ENCODE measurements around the gene AXIN1.
"Not testable (repeated sequence)": the region's sequence is repeated elsewhere in the genome, so short reads cannot be mapped to it uniquely, and the experiment has no call there.

AXIN1 gene

DNA sequence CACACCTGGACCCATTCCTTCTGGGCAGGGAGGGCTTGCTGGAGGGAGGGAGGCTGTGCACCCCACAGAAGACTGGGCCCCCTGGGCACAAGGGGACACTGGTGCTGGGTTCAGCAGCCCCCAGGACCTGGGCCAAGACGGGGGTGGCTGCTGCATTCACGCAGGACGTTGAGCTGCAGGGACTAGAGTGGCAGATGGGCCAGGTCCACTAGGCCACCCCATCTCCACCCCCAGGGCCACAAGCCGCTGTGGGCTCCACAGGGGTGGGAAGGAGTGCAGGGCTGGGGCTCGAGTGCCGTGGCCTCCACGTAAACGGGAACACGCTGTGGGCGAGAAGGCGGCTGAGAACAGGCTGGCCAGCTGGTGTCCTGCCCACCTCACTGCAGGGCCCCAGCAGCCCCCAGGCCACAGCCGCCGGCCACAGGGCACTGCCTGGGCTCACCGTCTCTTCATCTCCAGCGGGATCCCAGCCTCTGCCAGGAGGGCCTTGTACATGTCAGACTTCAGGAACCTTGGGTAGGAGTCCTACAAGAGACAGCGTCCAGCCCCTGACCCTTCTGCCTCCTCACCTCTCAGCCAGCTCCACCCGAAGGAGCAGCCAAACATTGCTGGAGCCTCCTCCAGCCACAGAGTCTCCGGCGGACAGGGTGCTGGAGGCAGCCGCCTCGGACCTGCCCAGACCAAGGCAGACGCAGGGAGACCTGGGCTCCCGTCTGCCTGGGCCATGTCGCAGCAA is 83.3 kb downstream of the AXIN1 start:
- Histone ChIP-seq H3K4me2 (ENCODE audit: low read length) (no peak overlapping the region), H3K4me1 (no peaks in the 10 kb centered on the region), H3K9ac (no peak overlapping the region), H3K4me3 (ENCODE audit: low read depth, low read length) (no peak overlapping the region), H3K27me3 (ENCODE audit: control insufficient read depth, insufficient read depth, low read length) (no peaks in the 10 kb centered on the region), H3K36me3 (ENCODE audit: control insufficient read depth, insufficient read depth, low read length) (no peaks in the 10 kb centered on the region), H3K79me2 (no peaks in the 10 kb centered on the region), H3K27ac (no peak overlapping the region), H2AFZ (no peak overlapping the region), H3K9me3 (ENCODE audit: control insufficient read depth, low read length) (no peaks in the 10 kb centered on the region)
- TF ChIP-seq, protein P1, sequence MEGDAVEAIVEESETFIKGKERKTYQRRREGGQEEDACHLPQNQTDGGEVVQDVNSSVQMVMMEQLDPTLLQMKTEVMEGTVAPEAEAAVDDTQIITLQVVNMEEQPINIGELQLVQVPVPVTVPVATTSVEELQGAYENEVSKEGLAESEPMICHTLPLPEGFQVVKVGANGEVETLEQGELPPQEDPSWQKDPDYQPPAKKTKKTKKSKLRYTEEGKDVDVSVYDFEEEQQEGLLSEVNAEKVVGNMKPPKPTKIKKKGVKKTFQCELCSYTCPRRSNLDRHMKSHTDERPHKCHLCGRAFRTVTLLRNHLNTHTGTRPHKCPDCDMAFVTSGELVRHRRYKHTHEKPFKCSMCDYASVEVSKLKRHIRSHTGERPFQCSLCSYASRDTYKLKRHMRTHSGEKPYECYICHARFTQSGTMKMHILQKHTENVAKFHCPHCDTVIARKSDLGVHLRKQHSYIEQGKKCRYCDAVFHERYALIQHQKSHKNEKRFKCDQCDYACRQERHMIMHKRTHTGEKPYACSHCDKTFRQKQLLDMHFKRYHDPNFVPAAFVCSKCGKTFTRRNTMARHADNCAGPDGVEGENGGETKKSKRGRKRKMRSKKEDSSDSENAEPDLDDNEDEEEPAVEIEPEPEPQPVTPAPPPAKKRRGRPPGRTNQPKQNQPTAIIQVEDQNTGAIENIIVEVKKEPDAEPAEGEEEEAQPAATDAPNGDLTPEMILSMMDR (IDR thresholded peaks at IDR 0.05), result no peak

DNA sequence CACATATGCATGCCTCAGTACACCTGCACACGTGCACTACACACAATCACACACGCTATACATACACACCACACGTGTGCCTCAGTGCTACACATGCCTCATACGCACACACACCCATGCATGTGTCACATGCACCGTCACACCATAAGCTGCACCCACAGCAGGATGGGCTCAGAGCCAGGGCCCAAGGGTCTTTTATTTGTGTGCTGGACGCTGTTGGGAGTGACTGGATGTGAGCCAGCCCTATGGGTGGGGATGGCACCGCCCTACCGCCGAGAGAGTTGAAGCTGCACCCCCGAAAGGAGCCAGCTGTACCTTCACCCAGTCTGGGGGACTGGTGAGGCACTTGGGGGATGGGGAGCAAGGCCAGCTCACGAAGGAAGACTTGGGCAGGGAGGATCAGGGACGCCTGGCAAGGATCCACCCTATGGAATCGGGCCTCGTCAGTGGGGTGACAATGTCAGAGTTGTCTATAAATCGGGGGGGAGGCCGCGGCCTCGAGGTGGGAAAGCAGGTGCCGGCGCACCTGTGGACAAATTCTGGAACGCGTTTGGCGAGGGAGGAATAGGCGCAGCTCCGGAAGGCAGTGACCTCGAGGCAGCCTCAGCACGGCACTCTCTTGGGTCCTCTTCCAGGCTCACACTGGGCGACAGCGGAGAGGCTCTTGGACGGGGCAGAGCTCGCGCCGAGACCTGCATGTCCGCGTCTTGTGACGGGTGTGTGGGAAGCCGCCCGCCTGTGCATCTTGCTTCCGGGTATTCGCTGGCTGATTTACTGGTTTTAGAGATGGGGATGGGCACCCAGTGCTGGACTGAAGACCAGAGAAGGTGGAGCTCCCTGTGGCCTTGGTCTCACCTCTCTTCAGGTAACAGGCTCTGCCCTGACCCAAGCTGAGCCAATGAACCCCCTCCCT is 84.1 kb downstream of the AXIN1 start:
- no peak overlapping the region for H3K27ac ChIP-seq
- no peak overlapping the region for H3K9ac ChIP-seq

DNA sequence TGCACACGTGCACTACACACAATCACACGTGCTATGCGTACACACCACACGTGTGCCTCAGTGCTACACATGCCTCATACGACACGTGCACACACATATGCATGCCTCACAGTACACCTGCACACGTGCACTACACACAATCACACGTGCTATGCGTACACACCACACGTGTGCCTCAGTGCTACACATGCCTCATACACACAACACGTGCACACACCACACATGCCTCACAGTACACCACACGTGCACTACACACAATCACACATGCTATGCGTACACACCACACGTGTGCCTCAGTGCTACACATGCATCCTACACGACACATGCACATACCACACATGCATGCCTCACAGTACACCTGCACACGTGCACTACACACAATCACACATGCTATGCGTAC is 85.0 kb downstream of the AXIN1 start:
- H3K79me2 ChIP-seq; H2AFZ ChIP-seq; H3K36me3 ChIP-seq (ENCODE audit: control insufficient read depth, insufficient read depth, low read length); H3K4me1 ChIP-seq; H3K4me3 ChIP-seq (ENCODE audit: low read depth, low read length); H3K27ac ChIP-seq; H3K9ac ChIP-seq; H3K4me2 ChIP-seq (ENCODE audit: low read length); H3K9me3 ChIP-seq (ENCODE audit: control insufficient read depth, low read length); H3K27me3 ChIP-seq (ENCODE audit: control insufficient read depth, insufficient read depth, low read length): not testable (repeated sequence)

More for the DNA sequence above, 84.1 kb downstream of the AXIN1 start:
- H3K4me2 ChIP-seq (ENCODE audit: low read length), result no peak overlapping the region
- no peak overlapping the region for H2AFZ ChIP-seq
- H3K79me2 ChIP-seq, result no peaks in the 10 kb centered on the region
- TF ChIP-seq, protein P1 (IDR thresholded peaks at IDR 0.05), result no peak
- H3K4me1 ChIP-seq, result no peaks in the 10 kb centered on the region
- no peaks in the 10 kb centered on the region for H3K36me3 ChIP-seq (ENCODE audit: control insufficient read depth, insufficient read depth, low read length)
- no peak overlapping the region for H3K4me3 ChIP-seq (ENCODE audit: low read depth, low read length)
- no peaks in the 10 kb centered on the region for H3K27me3 ChIP-seq (ENCODE audit: control insufficient read depth, insufficient read depth, low read length)
- H3K9me3 ChIP-seq (ENCODE audit: control insufficient read depth, low read length), result no peaks in the 10 kb centered on the region

DNA sequence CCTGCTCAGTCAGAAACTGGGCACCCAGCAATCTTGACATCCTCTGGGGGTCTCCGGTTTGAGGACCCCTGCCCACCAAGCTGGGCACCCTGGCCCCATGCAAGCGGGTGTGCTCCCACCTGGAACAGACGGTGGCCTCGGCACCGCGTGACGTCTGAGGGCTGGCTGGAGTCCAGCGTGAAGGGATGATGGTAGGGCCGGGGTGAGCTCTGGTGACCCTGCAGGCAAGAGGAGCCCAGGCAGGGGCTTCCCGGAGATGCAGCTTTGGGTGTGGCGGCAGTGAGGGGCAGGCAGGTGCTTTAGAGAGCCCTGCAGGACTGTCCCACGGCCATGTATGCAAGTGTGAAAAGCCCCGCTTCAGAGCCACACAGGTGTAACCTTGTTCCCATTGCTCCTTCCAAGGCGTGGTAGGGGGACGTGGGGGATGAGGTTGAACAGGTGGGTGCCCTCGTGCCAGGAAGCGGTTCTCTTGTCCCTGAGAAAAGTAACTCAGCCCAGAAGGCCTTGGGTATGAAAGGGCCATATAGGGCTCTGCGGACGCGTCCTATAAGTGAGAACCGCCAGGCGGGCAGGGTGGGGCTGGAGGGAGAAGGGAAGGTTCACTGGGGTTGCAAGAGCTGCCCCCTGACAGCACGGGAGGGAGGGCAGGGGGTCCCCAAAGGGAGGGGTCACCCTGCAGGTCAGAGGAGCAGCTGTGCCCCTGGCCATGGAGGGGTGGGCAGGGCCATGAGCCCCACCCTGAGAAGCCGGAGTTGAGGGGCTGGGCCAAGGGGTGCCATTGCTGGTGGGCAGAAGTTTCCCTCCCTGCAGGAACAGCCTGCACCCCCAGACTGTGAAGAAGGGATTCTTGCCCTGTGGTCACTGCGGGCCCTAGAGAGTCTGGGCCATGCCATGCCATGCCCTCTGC is 86.0 kb downstream of the AXIN1 start:
- Histone ChIP-seq H3K4me1 (no peaks in the 10 kb centered on the region), H3K36me3 (ENCODE audit: control insufficient read depth, insufficient read depth, low read length) (no peaks in the 10 kb centered on the region), H3K4me2 (ENCODE audit: low read length) (no peak overlapping the region), H2AFZ (no peak overlapping the region), H3K27ac (no peak overlapping the region), H3K79me2 (no peaks in the 10 kb centered on the region), H3K9me3 (ENCODE audit: control insufficient read depth, low read length) (no peaks in the 10 kb centered on the region), H3K4me3 (ENCODE audit: low read depth, low read length) (no peak overlapping the region), H3K9ac (no peak overlapping the region), H3K27me3 (ENCODE audit: control insufficient read depth, insufficient read depth, low read length) (no peaks in the 10 kb centered on the region)
- TF ChIP-seq, protein P1 (IDR thresholded peaks at IDR 0.05), result no peak

All from parathyroid adenoma (tissue), 2 donors.